AG04450 (cell line): ENCODE data around the gene RNF40. TPM values are rescaled to one million over a fixed set of nuclear protein-coding genes. Genes with fewer than 3 reads are reported as not detected.

ENCODE experiments used
- CTCF ChIA-PET: fragments of 300-600, 350-600 bp; formaldehyde crosslinking; extraction: SDS; loops from one replicate; lab custom pipeline; 2022; ENCODE audit warnings: antibody characterized with exemption, inconsistent platforms; lab: Charles Lee
- POLR2A ChIA-PET: fragments of 350-600 bp; formaldehyde crosslinking; extraction: SDS; loops from one replicate; lab custom pipeline; 2021; ENCODE audit warnings: antibody characterized with exemption, inconsistent platforms; lab: Yijun Ruan, JAX
- DNase-seq: peaks from one replicate; pipeline ENCODE4 v3.0.0-alpha.2; 2011; ENCODE audit warnings: low read depth, low spot score
- H3K27ac ChIP-seq: one replicate; pipeline ENCODE4 v1.5.1; 2012; ENCODE audit warnings: low read depth, low read length, control low read depth
- H3K27me3 ChIP-seq: one replicate; pipeline ENCODE4 v1.6.0; 2012; ENCODE audit warnings: low read length; ENCODE audit not compliant: control insufficient read depth, insufficient read depth
- H3K4me3 ChIP-seq: 2 replicates; pipeline ENCODE4 v1.5.1; 2011; ENCODE audit warnings: mild to moderate bottlenecking, low read depth, low read length, control low read depth
- H3K9me3 ChIP-seq: 2 replicates; pipeline ENCODE4 v1.5.1; 2012; ENCODE audit warnings: low read length; ENCODE audit not compliant: control insufficient read depth, insufficient read depth
- CTCF ChIP-seq: IDR thresholded peaks from 2 replicates; pipeline ENCODE4 v1.5.1; 2011; ENCODE audit warnings: low read depth, low read length, control low read depth, inconsistent platforms
- polyA plus RNA-seq: library from polyadenylated mRNA; depleted of rRNA; stranded (reverse); fragments of >200 nt; gene quantifications from 2 replicates; pipeline ENCODE4 v1.2.3, GENCODE V29; 2011

RNF40 gene
- polyA plus RNA-seq, 1 experiment: 66.8 TPM

DNA sequence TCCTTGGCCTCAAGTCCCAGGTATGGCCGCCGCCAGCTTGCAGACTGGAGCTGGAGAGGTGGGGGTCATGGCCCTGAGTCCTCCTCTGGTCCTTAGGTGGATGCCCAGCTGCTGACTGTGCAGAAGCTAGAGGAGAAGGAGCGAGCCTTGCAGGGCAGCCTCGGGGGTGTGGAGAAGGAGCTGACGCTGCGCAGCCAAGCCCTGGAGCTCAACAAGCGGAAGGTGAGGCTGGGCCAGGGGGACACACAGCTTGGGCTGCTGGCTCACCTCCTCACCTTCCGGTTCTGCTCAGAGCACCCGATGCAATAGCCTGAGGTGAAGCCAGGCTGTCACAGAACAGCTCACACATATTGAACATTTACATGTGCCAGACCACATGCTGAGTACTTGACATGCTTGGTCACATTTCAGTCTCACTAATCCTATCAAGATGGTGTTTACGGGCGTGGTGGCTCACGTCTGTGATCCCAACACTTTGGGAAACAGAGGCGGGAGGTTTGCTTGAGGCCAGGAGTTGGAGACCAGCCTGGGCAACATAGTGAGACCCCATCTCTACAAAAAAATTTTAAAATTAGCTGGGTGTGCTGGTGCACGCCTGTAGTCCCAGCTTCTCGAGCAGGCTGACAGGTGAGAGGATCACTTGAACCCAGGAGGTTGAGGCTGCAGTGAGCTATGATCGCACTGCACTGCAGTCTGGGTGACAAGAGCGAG, 7.4 kb downstream of the RNF40 start:
- Histone ChIP-seq H3K27ac (no peak overlapping the region), H3K4me3 (no peak overlapping the region), H3K9me3 (no peaks in the 10 kb centered on the region; the same call in 1 of the 2 replicates), H3K27me3 (no peaks in the 10 kb centered on the region)
- ChIA-PET POLR2A (interaction anchor here (0.6 to 1.5 kb wide), 3 partner anchors 8 to 18 kb away, joined by 3 to 5 read pairs (median 3); partner anchors contain the start of gene ZNF629), CTCF (no interaction called here)
- TF ChIP-seq CTCF: no peak
- no peak for DNase-seq

GRCh38 chr16:30771726-30772125, 9.6 kb downstream of the RNF40 start:
- H3K4me3 ChIP-seq: no peak overlapping the region
- no peak for TF ChIP-seq CTCF
- ChIA-PET POLR2A (no interaction called here), CTCF (interaction anchor here (1.4 kb wide), 1 partner anchor 42 kb away, joined by 3 read pairs; no protein-coding TSS in a partner anchor)
- H3K9me3 ChIP-seq: no peaks in the 10 kb centered on the region; the same call in 1 of the 2 replicates
- DNase-seq: no peak
- no peaks in the 10 kb centered on the region for H3K27me3 ChIP-seq
- H3K27ac ChIP-seq: no peak overlapping the region

DNA sequence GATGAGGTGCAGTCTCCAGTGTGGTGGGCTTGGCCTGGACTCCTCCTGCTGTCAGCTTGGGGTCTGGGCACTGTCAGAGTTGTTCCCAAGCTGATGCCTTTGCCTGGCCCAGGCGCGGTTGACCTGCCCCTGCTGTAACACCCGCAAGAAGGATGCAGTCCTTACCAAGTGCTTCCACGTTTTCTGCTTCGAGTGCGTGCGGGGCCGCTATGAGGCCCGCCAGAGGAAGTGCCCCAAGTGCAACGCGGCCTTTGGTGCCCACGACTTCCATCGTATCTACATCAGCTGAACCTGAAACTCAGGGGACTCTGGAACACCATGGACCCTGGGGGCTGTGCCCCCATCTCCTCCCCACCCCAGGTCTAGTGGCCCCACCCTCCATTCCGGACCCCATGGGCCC, 11.7 kb downstream of the RNF40 start:
- Histone ChIP-seq H3K27me3 (no peaks in the 10 kb centered on the region), H3K9me3 (no peaks in the 10 kb centered on the region; the same call in 1 of the 2 replicates), H3K27ac (no peak overlapping the region), H3K4me3 (no peak overlapping the region)
- TF ChIP-seq CTCF: no peak
- CTCF ChIA-PET: no interaction called here
- no peak for DNase-seq
- POLR2A ChIA-PET: interaction anchor here (1.1 kb wide), 1 partner anchor 10 kb away, joined by 3 read pairs; no protein-coding TSS in a partner anchor

- CTCF ChIA-PET: no interaction called here
- H3K27me3 ChIP-seq: no peaks in the 10 kb centered on the region
- no peak for DNase-seq
- POLR2A ChIA-PET: interaction anchor here (0.9 to 1.5 kb wide), 4 partner anchors 11 to 40 kb away, joined by 3 to 6 read pairs (median 4); partner anchors contain the start of gene PHKG2
- peak overlapping the region; percentile 52 for H3K27ac ChIP-seq
- H3K9me3 ChIP-seq: no peaks in the 10 kb centered on the region; the same call in 1 of the 2 replicates
- no peak for TF ChIP-seq CTCF
- H3K4me3 ChIP-seq: peak overlapping the region; percentile 73
Observed at GRCh38 chr16:30774367-30775130, 12.4 kb downstream of the RNF40 start.

DNA sequence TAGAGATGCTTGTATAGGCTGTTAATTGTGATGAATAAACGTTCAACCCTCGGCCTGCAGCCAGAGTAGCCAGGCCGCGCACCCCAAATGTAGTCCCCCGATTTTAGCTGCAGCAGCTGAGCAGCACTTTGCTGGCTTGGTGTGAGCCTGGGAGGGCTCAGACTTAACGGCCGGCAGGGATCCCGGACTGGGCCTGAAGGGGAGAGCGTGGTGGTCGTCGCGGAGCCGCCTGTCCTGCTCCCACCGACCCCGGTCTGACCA, 12.9 kb downstream of the RNF40 start:
- Histone ChIP-seq H3K27ac (peak overlapping the region; percentile 52), H3K4me3 (peak overlapping the region; percentile 73), H3K9me3 (no peaks in the 10 kb centered on the region; the same call in 1 of the 2 replicates), H3K27me3 (no peaks in the 10 kb centered on the region)
- no peak for DNase-seq
- POLR2A ChIA-PET: interaction anchor here (0.9 to 1.5 kb wide), 3 partner anchors 27 to 40 kb away, joined by 3 to 6 read pairs (median 4); partner anchors contain the start of gene PHKG2
- no peak for TF ChIP-seq CTCF
- CTCF ChIA-PET: no interaction called here
